K562 (cell line): ENCODE data around the gene CNOT1.

ENCODE experiments used
- ATF1 ChIP-seq, 2 experiments: fragments of 450-650 bp in 1 of 2; IDR thresholded peaks; 2 replicates each; pipeline ENCODE4 v1.6.1; 2016; ENCODE audit warnings: missing compliant biosample characterization in 1 of 2, missing genetic modification characterization in 1 of 2
- BRF1 ChIP-seq: IDR thresholded peaks from 3 replicates; pipeline ENCODE4 v1.6.1; 2011; ENCODE audit warnings: borderline replicate concordance, mild to moderate bottlenecking; ENCODE audit not compliant: insufficient read length; ENCODE audit errors: extremely low read depth
- ESRRA ChIP-seq: fragments of 450-650 bp; IDR thresholded peaks from 2 replicates; pipeline ENCODE4 v1.6.1; 2014; ENCODE audit warnings: low read depth, mild to moderate bottlenecking, moderate library complexity, borderline replicate concordance
- HLTF ChIP-seq: fragments of 450-650 bp; IDR thresholded peaks from 2 replicates; pipeline ENCODE4 v1.6.1; 2016
- JUN ChIP-seq, 2 experiments: sonication (generic) in 1 of 2; formaldehyde crosslinking in 1 of 2; IDR thresholded peaks; 2 replicates each; pipeline versions ENCODE4 v1.6.1 to v1.8.0; 2012 to 2022; ENCODE audit warnings: borderline replicate concordance in 2 of 2, mild to moderate bottlenecking in 2 of 2, improper control_type of control experiment in 1 of 2, low read depth in 1 of 2, low read length in 1 of 2, missing genetic modification reagents in 1 of 2
- MTA1 ChIP-seq: fragments of 450-650 bp; IDR thresholded peaks from 2 replicates; pipeline ENCODE4 v1.6.1; 2017; ENCODE audit warnings: borderline replicate concordance
- ZNF217 ChIP-seq: sonication (generic); formaldehyde crosslinking; IDR thresholded peaks from 2 replicates; pipeline ENCODE4 v1.8.0; 2022; ENCODE audit warnings: mild to moderate bottlenecking, missing genetic modification reagents
- TF ChIP-seq, protein P1 (sequence below), 3 experiments: IDR thresholded peaks in 2 of 3; conservative IDR thresholded peaks in 1 of 3; 2 replicates each; pipeline ENCODE4 v1.5.1; 2011 to 2012; ENCODE audit warnings: low read length in 3 of 3, mild to moderate bottlenecking in 3 of 3, control low read depth in 2 of 3, improper control_type of control experiment in 1 of 3, inconsistent platforms in 1 of 3, low read depth in 1 of 3, mixed read lengths in 1 of 3, moderate library complexity in 1 of 3; ENCODE audit not compliant: insufficient read depth in 2 of 3
- TF ChIP-seq, protein P2 (sequence below): sonication (generic); formaldehyde crosslinking; IDR thresholded peaks from 2 replicates; pipeline ENCODE4 v1.8.1; 2022; ENCODE audit warnings: missing genetic modification reagents
- TF ChIP-seq, protein P3 (sequence below), 2 experiments: fragments of 450-650 bp; conservative IDR thresholded peaks; 2 replicates each; pipeline ENCODE4 v1.6.1; 2017; ENCODE audit warnings: mild to moderate bottlenecking in 2 of 2, moderate library complexity in 2 of 2
- TF ChIP-seq, protein P4 (sequence below), 2 experiments: fragments of 450-650 bp; formaldehyde crosslinking in 1 of 2; IDR thresholded peaks; 2 replicates each; pipeline versions ENCODE4 v1.4.0 to v1.6.1; 2014 to 2020; ENCODE audit warnings: mild to moderate bottlenecking in 2 of 2, borderline replicate concordance in 1 of 2, low read depth in 1 of 2

DNA sequence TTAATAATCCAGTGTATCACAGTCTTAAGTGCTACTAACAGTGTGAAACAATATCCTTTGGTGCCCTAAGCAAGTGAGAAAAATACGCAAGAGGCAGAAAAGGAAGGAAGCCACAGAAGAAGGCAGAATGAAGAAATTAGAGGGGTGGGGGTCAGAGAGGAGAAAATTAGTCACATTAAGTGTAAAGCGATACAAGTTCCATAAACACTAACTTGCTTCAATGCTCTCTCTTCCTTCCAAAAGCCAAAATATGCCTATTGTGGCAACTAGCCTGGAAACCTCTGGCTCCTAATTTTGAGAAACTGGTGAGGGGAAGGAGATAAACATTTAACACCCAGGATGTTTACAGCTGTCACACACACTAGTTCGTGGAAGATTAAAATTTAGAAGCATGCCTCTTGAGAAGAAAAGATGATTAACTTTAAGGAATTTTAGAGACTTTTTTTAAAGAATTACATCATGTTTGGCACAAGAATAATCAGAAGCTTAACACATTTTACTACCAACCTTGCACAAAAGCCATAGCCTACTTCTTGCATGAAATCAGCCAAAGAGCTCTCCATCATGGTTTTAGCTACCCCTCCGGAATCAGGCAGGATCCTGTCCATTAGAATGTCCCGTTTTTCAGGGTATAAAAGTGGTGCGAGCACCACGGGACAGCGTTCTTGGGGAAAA lies 44.7 kb downstream of the CNOT1 start:
- TF ChIP-seq ESRRA (no peak), BRF1 (no peak), JUN (IDR thresholded peaks at IDR 0.05; ENCODE audit: borderline replicate concordance, low read depth, low read length) (no peak), JUN (CRISPR knock-in tag; IDR thresholded peaks at IDR 0.05; ENCODE audit: borderline replicate concordance) (no peak), ZNF217 (CRISPR knock-in tag) (no peak), MTA1 (no peak), HLTF (no peak), ATF1 (CRISPR knock-in tag; IDR thresholded peaks at IDR 0.05) (no peak), ATF1 (tag; IDR thresholded peaks at IDR 0.05) (no peak)
- TF ChIP-seq, protein P1, sequence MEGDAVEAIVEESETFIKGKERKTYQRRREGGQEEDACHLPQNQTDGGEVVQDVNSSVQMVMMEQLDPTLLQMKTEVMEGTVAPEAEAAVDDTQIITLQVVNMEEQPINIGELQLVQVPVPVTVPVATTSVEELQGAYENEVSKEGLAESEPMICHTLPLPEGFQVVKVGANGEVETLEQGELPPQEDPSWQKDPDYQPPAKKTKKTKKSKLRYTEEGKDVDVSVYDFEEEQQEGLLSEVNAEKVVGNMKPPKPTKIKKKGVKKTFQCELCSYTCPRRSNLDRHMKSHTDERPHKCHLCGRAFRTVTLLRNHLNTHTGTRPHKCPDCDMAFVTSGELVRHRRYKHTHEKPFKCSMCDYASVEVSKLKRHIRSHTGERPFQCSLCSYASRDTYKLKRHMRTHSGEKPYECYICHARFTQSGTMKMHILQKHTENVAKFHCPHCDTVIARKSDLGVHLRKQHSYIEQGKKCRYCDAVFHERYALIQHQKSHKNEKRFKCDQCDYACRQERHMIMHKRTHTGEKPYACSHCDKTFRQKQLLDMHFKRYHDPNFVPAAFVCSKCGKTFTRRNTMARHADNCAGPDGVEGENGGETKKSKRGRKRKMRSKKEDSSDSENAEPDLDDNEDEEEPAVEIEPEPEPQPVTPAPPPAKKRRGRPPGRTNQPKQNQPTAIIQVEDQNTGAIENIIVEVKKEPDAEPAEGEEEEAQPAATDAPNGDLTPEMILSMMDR (IDR thresholded peaks at IDR 0.05 in 2 of 3, conservative IDR thresholded peaks at IDR 0.05 in 1 of 3; ENCODE audit: insufficient read depth in 2 of 3, low read depth in 1 of 3, low read length in 3 of 3) = no peak
- TF ChIP-seq, protein P2, sequence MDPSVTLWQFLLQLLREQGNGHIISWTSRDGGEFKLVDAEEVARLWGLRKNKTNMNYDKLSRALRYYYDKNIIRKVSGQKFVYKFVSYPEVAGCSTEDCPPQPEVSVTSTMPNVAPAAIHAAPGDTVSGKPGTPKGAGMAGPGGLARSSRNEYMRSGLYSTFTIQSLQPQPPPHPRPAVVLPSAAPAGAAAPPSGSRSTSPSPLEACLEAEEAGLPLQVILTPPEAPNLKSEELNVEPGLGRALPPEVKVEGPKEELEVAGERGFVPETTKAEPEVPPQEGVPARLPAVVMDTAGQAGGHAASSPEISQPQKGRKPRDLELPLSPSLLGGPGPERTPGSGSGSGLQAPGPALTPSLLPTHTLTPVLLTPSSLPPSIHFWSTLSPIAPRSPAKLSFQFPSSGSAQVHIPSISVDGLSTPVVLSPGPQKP (CRISPR knock-in tag) = no peak
- TF ChIP-seq, protein P3, sequence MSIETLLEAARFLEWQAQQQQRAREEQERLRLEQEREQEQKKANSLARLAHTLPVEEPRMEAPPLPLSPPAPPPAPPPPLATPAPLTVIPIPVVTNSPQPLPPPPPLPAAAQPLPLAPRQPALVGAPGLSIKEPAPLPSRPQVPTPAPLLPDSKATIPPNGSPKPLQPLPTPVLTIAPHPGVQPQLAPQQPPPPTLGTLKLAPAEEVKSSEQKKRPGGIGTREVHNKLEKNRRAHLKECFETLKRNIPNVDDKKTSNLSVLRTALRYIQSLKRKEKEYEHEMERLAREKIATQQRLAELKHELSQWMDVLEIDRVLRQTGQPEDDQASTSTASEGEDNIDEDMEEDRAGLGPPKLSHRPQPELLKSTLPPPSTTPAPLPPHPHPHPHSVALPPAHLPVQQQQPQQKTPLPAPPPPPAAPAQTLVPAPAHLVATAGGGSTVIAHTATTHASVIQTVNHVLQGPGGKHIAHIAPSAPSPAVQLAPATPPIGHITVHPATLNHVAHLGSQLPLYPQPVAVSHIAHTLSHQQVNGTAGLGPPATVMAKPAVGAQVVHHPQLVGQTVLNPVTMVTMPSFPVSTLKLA (conservative IDR thresholded peaks at IDR 0.05) = no peak
- TF ChIP-seq, protein P4, sequence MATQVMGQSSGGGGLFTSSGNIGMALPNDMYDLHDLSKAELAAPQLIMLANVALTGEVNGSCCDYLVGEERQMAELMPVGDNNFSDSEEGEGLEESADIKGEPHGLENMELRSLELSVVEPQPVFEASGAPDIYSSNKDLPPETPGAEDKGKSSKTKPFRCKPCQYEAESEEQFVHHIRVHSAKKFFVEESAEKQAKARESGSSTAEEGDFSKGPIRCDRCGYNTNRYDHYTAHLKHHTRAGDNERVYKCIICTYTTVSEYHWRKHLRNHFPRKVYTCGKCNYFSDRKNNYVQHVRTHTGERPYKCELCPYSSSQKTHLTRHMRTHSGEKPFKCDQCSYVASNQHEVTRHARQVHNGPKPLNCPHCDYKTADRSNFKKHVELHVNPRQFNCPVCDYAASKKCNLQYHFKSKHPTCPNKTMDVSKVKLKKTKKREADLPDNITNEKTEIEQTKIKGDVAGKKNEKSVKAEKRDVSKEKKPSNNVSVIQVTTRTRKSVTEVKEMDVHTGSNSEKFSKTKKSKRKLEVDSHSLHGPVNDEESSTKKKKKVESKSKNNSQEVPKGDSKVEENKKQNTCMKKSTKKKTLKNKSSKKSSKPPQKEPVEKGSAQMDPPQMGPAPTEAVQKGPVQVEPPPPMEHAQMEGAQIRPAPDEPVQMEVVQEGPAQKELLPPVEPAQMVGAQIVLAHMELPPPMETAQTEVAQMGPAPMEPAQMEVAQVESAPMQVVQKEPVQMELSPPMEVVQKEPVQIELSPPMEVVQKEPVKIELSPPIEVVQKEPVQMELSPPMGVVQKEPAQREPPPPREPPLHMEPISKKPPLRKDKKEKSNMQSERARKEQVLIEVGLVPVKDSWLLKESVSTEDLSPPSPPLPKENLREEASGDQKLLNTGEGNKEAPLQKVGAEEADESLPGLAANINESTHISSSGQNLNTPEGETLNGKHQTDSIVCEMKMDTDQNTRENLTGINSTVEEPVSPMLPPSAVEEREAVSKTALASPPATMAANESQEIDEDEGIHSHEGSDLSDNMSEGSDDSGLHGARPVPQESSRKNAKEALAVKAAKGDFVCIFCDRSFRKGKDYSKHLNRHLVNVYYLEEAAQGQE (IDR thresholded peaks at IDR 0.05; ENCODE audit: borderline replicate concordance) = no peak
- TF ChIP-seq, protein P4 (CRISPR knock-in tag; IDR thresholded peaks at IDR 0.05; ENCODE audit: low read depth) = no peak
